Measurements from ENCODE around the gene MMS22L.
A peak's percentile ranks its signal among the peaks of the same experiment; 100 is the strongest.

The MMS22L gene, protein sequence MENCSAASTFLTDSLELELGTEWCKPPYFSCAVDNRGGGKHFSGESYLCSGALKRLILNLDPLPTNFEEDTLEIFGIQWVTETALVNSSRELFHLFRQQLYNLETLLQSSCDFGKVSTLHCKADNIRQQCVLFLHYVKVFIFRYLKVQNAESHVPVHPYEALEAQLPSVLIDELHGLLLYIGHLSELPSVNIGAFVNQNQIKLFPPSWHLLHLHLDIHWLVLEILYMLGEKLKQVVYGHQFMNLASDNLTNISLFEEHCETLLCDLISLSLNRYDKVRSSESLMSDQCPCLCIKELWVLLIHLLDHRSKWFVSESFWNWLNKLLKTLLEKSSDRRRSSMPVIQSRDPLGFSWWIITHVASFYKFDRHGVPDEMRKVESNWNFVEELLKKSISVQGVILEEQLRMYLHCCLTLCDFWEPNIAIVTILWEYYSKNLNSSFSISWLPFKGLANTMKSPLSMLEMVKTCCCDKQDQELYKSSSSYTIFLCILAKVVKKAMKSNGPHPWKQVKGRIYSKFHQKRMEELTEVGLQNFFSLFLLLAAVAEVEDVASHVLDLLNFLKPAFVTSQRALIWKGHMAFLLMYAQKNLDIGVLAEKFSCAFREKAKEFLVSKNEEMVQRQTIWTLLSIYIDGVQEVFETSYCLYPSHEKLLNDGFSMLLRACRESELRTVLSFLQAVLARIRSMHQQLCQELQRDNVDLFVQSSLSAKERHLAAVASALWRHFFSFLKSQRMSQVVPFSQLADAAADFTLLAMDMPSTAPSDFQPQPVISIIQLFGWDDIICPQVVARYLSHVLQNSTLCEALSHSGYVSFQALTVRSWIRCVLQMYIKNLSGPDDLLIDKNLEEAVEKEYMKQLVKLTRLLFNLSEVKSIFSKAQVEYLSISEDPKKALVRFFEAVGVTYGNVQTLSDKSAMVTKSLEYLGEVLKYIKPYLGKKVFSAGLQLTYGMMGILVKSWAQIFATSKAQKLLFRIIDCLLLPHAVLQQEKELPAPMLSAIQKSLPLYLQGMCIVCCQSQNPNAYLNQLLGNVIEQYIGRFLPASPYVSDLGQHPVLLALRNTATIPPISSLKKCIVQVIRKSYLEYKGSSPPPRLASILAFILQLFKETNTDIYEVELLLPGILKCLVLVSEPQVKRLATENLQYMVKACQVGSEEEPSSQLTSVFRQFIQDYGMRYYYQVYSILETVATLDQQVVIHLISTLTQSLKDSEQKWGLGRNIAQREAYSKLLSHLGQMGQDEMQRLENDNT

DNA sequence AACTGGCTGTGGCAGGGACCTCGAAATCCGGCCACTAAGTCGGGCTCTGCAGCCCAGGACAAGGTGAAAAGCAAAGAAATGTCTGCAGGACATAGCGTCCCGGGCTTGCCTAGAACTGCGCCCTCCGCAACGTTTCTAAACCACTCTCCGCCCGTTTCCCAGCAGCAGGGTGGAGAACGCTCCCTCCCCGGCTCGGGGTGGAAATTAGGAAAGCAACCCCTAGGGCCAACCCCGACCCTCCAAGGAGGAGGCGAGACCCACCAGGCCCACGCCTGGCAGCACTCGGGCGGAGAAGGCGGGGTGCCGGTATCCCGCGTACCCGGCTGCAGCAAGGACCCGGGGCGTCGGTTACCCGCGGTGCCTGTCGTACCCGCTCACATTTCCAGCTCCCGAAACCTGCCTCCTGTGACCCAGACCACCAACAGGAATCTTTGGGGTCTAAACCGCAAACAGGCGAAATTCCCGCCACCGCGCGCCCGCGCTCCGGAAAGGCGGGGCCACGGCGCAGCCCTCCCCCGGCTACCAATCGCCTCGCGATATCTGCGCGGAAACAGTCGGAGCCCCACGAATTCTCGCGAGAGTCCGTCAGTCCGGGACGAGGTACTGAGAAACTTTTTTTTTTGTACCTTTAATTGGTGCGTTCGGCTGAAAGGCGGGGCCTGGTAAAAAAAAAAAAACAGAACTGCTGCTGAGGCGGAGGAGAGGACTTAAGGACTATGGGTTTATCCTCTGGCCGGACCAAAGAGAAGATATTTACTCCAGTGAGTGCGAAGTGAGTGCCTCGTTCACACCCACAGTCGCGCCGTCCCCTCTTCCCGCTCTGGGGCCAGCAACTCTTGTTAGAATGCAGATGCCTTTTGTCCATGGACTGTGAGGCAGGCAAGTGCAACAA, at the start of gene MMS22L:
MMS22L (minus strand) TSS at position 491 of the 892 bp plus-strand sequence. CDS start 739 bp downstream, outside the sequence.
- peak; percentile 80 for DNase-seq (ENCODE audit: low read depth)

DNA sequence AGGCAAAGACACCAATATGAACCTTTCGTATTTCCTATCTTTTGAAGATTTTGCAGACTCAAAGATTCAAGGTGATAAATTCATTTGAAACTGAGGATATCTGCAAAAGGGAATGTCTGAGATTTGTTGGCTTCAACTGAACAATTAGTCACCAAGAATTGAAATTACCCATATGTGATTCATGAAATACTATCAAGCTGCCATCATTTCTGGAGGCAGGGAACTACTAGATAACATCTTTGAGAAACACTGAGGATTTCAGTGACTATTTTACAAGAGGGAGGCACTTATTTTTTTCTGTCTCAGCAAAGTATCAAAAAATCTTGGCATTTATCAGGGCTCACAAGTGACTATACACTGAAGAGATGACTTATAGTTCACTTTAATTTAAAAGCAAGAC, 39.8 kb upstream of the MMS22L start:
- no peak for DNase-seq (ENCODE audit: low read depth)

DNA sequence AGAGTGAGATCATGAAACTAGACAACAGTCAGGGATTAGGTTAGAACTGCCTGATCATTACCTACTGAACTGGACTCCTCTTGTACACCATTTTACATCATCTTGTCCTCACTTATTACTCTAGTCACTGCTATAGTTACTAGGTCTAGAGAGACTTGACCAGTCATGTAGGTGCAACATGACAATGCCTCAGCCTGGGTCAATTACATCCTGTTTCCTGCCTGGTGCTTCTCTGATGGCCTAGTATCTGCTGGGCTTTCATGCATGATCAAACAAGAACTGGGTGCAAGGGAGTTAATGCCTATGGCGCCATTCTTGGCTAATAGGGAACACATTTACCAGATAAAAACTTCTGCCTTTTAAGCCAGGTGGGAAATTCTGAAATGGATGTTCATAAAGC, 39.2 kb upstream of the MMS22L start:
- no peak for DNase-seq (ENCODE audit: low read depth)

DNA sequence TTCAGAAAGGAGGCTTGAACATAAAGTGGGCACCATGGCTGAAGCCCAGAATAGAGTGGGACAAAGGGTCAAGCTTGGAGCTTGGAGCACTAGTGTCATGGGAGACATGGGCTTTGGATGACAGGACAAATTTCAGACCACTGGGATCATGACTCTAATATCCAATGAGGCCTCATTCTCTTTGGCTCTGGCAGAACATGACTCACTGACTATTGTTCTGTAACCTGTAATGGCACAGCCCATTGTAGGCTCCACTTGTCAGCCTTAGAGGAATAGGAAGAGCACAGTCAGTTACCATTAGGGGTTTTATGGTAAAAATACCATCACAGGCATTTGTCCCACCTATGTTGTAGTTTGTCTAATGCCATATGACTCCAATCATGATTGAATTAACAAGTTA, 34.0 kb upstream of the MMS22L start:
- DNase-seq (ENCODE audit: low read depth), result no peak

DNA sequence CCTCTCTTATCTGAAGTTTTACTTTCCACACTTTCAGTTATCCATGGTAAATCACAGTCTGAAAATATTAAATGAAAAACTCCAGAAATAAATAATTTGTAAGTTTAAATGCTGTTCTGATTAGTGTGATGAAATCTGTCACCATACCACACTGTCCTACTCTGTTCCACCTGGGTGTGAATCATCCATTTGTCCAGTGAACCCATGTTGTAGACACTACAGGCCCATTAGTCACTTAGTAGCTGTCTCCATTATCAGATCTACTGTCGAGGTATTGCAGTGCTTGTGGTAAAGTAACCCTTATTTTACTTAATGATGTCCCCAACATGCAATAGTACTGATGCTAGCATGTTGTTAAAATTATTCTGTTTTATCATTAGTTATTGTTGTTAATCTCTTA, 29.2 kb upstream of the MMS22L start:
- no peak for DNase-seq (ENCODE audit: low read depth)

DNA sequence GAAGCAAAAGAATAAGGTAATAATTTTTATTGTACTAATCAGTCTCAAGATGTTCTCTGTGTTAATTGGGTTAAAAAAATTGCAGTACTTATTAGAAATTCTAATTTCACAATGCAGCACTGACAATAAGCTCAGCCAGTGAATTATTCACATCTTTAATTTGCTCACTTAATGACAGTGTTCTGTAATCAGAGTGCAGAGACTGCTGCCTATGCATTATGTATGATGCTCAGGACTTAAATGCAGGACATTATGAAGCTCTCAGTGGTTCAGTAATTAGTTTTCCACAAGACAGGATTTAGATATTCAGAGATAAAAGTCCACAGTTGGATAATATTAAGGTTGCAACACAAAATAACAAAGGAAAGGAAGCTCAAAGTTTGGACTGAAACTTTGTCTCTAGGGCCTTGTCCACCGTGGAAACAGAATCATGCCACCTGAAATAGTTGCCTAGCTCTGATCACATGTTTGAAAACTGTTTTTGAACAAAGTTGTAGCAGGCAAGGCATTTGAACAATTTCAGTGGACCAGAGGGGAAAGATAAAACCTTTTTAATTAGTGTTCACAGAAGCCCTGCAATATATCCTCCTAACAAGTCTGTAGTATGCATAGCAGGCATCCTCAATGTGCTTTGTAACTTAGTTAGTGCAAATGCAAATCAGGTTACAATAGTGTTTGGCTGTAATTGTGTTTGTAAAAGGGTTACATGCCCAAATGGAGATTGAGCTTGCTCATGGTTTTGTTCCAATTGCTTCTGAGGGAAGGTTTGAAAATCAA, 23.7 kb upstream of the MMS22L start:
- no peak for DNase-seq (ENCODE audit: low read depth)

DNA sequence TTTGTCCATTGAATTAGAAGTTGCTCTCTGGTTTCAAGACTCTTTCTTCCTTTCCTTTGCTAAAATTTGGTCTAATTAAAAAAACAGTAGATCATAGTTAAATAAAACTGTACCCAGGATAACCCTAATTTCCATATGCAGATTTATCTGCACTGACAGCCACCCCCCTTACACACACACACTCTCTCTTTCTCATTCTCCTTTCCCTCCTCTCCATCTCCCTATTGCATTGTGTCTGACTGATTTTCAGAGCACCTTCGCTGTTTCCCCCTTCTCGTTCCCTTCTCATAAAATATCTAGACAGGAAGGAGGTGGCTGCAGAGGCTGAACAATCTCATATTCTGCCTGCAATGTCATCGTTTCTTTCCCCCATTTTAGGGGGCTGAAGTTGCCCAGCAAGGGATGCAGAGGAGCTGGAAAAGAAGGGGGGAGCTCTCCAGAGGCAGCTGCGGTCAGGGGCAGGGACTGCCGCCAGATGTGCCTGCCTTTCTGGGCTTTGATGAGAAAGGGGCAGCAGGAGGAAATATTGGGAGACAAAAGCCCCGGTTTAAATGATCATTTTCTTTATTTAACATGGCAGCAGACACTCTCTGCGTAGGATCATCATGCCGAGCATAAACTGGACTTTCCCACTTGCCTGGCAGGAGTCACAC, 22.5 kb upstream of the MMS22L start:
- no peak for DNase-seq (ENCODE audit: low read depth)

DNA sequence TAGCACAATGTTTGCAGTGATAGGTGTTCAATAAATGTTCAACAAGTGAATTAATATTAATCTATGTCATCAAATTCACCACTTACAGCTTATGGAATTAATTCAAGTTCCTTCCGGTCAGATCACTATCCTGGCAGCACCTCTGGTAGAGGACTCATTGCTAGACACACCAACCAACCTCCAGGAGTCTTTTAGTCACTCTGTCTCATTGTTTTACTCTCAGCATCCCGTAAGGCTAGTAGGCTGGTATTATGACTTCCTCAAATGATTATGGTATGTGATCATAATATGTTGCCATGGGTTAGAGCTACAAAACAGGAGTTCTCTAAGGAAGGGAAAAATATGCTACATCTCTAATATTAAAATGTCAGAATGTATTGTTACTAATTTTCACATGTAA, 21.7 kb upstream of the MMS22L start:
- DNase-seq (ENCODE audit: low read depth), result no peak

DNA sequence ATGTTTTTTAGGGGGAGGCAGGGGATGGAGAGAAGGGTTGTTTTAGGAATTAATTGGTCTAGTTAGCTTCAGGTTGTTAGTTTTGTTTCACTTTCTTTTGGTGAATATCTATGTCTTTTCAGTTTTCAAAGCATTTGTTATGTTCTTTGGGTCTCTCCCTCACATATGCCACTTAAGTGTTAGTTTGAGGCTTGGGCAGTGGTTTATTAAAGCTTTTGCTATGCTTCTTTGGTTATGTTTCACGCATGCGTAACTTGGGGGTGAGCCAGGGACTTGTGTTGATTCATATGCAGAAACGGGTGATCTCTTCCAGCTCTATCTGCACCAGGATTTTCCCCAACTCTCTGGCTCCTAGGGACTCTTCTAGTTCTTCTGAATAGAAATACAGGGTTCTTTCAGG, 11.4 kb upstream of the MMS22L start:
- DNase-seq (ENCODE audit: low read depth), result no peak

DNA sequence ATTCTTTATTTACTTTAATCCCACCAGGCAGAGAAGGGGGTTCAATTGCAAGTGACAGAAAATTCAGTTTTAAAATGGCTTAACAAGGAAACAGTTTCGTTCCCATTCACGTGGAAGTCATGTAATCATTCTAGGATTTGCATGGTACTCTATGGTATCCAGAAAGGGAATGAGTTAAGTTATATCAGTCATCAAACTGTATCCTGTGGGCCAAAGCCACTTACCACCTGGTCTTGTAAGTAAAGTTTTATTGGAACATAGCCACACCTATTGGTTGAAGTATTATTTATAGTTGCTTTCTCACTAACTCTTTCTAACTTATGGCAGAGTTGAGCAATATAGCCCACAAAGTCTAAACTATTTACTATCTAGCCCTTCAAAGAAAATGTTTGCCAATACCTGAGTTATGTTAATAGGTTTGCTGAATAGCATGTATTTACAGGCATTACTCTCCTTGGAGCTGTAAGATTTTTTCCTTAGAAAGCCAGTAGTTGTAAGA, 10.2 kb upstream of the MMS22L start:
- DNase-seq (ENCODE audit: low read depth), result no peak

DNA sequence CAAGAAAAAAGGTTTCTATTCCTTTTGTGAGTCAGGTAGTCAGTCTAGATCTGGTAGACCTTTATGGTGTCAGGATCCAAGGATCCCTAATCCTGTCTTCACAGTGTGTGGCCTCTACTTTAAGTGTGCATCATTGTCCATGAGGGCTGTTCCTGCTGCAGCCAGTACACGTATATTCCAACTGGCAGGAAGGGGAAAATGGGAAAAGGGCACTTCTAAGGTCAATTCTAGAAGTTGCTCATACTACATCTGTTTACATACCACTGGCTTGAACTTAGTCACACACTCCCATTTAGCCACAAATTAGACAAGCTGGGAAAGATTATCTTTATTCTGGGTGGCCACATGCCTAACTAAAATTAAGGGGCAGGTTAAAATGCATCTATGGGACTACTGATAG, 9.7 kb upstream of the MMS22L start:
- DNase-seq (ENCODE audit: low read depth), result no peak

DNA sequence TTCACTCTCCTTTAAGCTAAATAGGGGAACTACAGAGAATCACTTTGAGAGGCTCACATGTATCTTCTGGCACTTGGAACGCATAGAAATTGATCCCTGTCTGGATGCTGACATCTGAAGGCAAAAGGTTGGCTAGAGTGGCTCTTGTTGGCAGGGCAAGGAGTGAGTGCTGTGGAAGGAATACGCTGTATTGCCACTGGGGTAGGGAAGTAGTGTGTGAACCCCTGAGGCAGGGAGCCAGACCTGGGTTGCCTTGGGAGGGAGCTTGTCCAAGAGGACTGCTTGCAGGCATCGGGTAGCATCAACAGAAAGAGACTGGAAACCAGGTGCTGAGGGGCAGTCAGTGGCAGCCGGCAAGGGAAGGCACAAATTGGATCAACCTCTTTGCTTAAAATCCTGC, 8.9 kb upstream of the MMS22L start:
- no peak for DNase-seq (ENCODE audit: low read depth)

DNA sequence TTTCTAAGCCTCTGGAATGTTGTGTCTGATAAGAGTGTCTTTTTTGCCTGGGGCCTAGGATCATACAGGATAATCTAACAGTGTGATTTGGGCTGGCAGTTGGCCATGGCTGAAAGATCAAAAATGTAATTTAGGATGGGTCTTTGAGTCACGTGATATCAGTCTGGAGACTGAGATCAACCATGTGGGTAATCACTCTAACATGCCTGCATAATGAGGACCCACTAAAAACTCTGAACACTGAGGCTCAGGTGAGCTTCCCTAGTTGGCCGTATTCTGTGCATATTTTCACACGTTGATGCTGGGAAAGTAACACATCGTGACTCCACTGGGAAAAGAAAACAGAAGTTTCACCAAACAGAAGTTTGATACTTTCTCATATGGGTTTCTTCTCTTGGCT, 6.3 kb upstream of the MMS22L start:
- DNase-seq (ENCODE audit: low read depth), result no peak

DNA sequence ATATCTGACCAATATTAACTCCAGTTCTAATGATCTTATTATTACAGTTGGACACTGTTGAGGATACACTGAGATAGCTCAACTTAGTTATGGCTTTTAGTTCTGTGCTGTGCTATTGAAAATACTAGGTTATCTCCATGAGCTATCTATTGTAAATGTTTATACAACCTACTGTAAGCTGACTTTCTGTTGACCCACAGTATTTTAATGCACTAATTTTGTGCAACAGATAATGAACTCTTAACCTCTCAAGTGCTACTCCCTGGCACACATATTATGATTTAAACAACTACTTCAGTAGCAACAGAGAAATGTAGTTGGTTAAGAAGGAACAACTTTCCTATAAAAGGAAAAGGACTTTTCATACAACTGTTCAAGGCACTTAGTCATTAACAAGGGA, 5.2 kb upstream of the MMS22L start:
- no peak for DNase-seq (ENCODE audit: low read depth)

DNA sequence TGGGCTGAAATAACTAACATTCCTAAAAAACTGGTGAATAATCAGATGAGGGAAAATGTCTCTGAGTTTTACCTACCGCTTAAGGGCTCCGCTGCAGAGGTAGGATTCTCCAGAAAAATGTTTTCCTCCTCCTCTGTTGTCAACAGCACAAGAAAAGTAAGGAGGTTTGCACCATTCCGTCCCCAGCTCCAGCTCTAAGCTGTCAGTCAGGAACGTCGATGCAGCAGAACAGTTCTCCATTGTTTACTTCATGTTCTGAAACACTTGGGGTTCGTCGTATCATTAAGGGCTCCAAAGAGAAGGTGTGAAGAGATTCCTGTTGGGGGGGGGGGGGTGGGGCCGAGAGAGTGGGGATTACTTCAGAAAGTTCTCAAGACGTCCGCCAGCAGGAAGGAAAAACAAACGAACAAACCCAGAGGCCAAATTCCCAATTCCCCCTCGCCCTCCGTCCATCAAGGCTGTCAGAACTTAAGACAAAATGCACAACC, 734 bp downstream of the MMS22L start:
- no peak for DNase-seq (ENCODE audit: low read depth)

DNA sequence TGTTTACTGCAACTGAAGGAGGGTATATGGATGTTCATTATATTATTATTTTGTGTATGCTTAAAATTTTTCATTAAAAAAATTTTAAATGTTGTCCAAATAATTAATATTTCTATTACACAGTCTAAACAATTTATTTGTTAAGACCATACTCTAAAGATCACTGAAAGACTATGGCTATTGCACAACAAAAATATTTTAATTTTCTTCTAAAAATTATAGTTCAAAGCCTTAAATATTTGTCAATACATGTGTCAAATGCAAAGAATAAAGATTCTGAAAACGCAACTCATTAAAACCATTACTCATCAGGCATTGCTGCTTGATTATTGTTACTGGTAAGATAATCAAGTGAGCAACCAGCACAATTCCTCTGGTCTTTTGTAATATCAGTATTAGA, 2.2 kb downstream of the MMS22L start:
- DNase-seq (ENCODE audit: low read depth), result no peak

DNA sequence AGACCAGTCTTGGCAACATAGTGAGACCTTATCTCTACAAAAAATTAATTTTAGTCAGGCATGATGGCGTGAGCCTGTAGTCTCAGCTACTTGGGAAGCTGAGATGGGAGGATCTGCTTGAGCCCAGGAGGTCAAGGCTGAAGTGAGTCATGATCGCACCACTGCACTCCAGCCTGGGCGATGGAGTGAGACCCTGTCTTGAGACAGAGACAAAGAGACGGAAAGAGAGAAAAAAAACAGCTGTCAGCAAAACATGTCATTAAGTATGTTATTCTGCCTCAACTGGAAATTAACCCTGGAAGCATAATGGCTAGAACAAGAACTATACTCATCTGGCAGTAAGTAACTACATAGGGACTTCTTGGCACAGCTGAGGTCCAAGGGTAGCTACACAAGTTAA, 7.2 kb downstream of the MMS22L start:
- no peak for DNase-seq (ENCODE audit: low read depth)

DNA sequence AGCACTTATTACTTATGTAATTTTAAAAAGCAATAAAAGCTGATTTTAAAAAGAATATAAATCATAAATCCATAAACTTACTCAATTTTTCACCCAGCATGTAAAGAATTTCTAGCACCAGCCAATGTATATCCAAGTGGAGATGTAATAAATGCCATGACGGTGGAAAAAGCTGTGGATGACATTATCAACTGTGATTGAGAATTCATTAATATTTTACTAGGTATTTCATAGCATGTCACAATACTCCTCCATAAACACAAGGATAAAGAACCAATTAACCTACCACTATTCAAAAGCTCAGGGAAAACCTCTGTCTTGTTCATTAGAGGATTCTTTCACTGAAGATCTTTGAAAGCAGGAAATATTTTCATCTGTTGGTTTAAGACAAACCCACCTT, 13.2 kb downstream of the MMS22L start:
- DNase-seq (ENCODE audit: low read depth), result no peak

DNA sequence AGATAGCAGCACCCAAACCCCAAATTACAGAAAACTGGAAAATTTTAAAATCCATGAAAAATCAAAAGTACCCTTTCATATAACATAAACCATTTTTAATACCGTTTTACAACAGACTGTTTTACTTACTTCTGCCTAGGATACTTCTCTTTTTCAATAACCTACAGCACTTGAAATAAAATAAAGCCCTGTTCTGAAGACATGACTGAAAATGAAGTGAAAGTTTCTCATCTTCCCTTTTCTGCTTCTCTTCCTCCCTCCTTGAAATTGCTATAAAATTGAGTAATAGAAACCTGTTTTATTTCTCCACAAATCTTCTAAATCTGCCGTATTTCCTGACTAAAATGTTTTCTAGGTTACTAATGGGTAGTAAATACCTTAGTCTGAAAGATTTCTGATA, 20.3 kb downstream of the MMS22L start:
- DNase-seq (ENCODE audit: low read depth), result no peak

DNA sequence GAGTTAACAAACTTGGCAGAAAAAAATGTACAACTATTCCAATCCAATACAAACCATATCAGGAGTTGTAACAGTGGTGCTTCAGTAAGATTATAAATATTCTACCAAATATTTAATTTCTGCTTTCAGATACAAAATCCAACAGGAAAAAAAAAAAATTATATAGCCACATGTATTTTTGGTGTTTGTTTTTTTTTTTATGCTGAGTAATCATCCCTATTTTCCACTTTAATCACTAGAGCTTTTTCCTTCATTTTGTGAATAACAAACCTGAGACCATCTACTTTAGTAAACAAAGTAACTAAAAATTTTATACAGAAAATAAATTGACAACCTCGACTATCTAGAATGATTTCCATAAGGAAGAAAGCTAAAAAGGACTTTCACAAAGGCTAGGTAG, 36.2 kb downstream of the MMS22L start:
- no peak for DNase-seq (ENCODE audit: low read depth)

Data from stimulated activated CD8-positive, alpha-beta memory T cell treated with anti-CD3 and anti-CD28 coated beads, Interleukin-15, amount 100 ng/mL, for 1 hour (primary cell).